MM.1S (cell line): ENCODE measurements around the gene SETD2.

Experiments
- CTCF ChIP-seq: fragments of 300-600 bp; sonication (generic); IDR thresholded peaks from 2 replicates; pipeline ENCODE4 v1.5.1; 2016; ENCODE audit warnings: antibody characterized with exemption, low read length, mixed read lengths
- EZH2 ChIP-seq: fragments of 300-600 bp; sonication (generic); optimal IDR thresholded peaks from 2 replicates; pipeline ENCODE3; 2017; ENCODE audit warnings: low read depth, mild to moderate bottlenecking, antibody characterized with exemption, low read length, mixed read lengths
- EZH2phosphoT487 ChIP-seq: fragments of 300-600 bp; sonication (generic); IDR thresholded peaks from 2 replicates; pipeline ENCODE4 v1.6.1; 2018; ENCODE audit warnings: antibody characterized with exemption, low read length

- TF ChIP-seq CTCF = no peak
- no peak for TF ChIP-seq EZH2phosphoT487
- no peak for TF ChIP-seq EZH2
These were observed 81.4 kb downstream of the SETD2 start for GRCh38 chr3:47082519-47082918.
